Fibroblast of skin of scalp (primary cell): ENCODE measurements around the gene SLC2A5.
"Not testable (repeated sequence)": the region's sequence is repeated elsewhere in the genome, so short reads cannot be mapped to it uniquely, and the experiment has no call there.

Source experiments
- DNase-seq: peaks from one replicate; pipeline ENCODE4 v3.0.0-alpha.2; 2013

Gene SLC2A5

DNA sequence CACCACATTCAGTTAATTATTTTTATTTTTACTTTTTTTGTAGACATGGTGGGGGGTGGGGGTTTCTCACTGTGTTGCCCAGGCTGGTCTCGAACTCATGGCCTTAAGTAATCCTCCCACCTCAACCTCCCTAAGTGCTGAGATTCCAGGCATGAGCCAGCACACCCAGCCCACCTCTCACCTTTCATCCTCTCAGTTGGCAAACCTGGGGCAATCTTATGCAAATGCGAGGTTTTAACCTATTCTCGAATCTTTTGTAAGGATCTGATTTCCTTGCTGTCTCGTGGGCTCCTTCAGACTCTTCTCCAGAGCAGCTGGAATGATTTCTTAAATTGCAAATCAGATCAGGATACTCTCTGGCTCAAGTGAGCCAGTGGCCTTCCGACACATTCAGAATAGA lies 36.1 kb downstream of the SLC2A5 start:
- no peak for DNase-seq

DNA sequence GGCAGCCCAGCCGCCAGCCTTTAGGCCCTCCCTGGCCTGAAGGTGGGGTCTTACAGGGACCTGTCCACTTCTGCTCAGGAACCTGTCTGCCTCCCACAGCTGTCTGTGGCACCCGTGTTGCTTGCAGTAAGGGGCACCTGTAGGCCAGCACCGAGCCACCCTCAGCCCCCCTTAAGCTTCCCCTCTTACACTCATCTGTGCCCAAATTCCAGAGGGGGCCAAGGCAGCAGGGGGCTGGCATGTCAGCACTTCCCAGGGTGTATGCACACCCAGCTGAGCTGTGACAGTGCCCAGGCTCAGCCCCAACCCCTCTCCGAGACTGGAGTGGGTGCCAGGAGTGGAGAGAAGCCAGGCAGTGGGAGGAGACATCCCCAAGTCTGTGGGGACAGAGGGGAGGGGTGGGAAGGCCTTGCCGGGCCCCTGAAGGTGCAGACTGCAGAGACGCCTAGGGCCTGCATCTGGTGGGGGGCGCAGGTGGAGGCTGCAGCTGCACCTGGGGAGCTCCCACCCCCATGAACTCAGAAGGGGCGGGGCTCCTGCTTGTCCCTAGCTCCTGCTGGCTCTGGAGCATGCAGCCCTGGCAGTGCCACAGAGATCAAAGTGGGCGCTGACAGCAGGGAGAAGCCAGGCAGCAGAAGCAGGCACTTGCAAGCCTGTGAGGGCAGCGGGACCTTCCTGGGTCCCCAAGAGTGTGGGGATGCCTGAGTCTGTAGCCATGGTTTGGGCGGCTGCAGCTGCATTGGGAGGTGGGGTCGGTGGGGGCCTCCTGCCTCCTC lies 37.8 kb downstream of the SLC2A5 start:
- DNase-seq = no peak

DNA sequence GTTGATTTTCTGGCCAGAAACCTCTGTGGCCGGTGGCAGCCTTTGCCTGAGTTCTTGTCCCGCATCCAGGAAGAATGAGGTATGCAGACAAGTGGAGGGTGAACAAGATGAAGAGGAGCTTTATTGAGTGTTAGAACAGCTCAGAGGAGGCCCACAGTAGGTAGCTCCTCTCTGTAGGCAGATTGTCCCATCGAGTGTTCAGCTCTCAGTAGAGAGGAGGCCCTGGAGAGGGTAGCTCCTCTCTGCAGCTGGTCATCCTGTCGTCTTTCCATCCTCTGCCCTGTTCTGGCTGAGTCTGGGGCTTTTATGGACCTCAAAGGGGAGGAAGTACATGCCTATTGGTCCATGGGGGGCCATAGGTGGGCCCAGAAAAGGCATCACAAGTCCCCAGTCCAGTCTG lies 38.4 kb downstream of the SLC2A5 start:
- not testable (repeated sequence) for DNase-seq

DNA sequence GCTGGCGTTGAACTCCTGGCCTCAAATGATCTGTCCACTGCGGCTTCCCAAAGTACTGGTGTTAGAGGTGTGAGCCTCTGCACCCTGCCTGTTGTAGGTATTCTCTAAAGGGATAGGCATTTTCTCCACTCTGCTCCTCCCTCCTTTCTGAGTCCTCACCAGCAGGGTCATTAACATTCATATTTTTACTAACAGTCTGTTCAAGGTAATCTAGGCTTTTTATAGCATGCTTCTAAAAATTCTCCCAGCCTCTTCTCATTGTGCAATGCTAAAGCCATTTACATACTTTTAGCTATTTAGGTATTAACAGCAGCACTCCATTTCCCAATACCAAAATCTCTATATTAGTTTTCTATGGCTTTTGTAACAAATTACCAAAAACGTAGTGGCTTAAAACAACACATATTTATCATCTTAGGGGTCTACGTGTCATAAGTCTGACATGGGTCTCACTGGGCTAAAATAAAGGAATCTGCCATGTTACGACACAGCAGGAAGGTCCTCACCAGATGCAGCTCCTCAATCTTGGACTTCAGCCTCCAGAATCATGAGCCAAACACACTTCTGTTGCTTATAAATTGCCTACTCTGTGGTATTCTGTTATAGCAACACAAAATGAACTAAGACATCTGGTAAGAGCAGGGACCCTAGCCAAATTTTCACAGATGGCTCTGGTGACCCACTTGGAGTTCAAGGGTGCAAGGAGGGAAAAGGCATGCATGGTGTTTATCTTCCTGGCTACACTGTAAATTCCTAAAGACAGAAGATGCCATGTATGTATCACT lies 40.3 kb downstream of the SLC2A5 start:
- DNase-seq = no peak

DNA sequence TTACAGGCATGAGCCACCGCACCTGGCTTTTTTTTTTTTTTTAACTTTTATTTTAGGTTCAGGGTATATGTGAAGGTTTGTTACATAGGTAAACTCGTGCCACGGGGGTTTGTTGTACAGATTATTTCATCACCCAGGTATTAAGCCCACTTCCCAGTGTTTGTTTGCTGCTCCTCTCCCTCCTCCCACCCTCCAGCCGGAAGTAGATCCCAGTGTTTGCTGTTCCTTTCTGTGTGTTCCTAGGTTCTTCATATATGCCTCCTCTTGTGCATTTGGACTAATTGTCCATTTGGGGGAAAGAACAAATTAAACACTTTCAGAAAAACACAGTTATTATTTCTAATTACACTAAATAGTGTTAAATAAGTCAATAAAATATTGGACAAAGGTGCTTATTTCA lies 42.1 kb downstream of the SLC2A5 start:
- DNase-seq = no peak

DNA sequence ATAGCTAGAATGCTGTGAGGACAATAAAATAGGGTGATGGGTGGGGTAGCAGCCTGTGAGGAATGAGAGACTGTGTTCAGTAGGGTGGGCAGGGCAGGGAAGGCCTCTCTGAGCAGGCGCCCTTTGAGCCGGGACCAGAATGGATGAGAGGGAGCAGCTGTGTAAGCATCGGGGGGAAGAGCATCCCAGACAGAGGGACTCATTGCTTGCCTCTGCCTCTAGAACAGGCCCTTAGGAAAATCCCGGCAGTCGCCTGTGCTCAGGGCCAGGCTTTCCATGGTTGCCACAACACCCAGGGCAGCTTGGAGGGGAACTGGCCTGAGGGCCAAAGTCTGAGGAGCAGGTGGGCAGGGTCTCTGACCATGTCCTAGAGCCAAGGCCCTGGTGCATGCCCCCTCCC lies 44.0 kb downstream of the SLC2A5 start:
- DNase-seq = no peak

DNA sequence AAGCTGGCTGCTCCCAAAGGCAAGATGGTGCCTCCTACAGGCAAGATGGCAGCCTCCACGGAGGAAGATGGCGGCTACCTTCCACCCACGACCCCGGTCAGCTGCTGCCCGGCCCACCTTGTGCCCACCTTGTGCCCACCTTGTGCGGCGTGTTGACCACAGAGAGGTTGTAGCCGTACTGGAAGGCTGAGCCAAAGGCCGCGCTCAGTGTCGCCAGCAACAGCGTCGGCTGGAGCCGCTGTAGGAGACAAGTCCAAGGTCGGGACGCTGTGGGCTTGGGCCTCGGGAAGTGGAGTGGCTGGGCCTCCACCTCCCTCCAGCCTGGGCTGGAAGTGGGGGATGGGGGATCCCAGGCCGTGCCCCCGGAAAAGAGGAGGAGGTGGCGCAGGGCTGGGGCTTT lies 44.6 kb downstream of the SLC2A5 start:
- DNase-seq = no peak

DNA sequence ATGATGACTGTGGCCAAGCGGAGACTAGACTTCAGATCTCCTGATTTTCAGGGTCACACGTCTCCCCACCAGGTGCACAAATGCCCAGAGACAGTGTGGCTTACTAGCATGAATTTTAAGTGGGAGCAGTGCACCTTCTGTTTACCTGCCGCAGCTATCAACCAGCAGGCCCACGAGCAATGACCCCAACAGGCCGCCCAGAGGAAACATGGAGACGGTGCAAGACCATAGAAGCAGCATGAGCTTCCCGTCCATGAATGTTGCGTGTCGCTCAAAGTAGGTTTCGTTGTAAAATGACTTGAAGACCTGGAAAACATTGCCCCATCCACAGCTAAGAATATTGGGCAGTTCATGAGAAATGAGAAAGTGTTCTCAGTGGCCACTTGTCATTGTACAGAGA lies 46.7 kb downstream of the SLC2A5 start:
- no peak for DNase-seq

DNA sequence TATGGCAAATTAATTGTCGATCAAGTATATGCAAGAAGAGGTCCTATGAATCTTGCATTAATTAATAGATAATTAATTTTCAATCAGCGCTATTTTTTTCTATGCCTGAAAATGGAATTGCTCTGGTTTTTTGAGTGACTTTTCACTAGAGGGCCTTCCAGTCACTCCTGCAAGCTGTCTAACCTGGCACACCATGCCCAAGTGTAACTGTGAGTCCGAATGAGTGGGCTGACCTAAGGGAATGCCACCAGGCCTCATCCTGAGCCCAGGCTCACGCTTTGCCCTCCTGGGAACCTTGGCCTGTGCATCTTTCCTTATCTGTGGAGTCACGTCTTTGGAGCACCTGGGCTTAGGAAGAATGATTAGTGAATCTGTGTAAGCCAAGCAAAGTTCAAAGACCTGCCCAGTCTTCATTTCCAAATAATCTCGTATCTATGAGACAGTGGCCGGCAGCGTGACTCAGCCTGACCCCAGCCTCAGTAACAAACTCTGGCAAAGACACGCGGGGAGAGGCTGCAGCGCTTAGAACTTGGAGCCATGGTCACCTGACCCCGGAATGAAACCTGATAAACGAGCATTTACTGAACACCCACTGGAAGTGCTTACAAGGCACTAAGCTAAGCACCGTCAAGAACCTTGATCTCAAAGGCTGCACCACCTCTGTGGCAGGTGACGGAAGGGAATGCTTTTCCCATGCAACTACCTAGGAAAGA lies 47.3 kb downstream of the SLC2A5 start:
- not testable (repeated sequence) for DNase-seq

DNA sequence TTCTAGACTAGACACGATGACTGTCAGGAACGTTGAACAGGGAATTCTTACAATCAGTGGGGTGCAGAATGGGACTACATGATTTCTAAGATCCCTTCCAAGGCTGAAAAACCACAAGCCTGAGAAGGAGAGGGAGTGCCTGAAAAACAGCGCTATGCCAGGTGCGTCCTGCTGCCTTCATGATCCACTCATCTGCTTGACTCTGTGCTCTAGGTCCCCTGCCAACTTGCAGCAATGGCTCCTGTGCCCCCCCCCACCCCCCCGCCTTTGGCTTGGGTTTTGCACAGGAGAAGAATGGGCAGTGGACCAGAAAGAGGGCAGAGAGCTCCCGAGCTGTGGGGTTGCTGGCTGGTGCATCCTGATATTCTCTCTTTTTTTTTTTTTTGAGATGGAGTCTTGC lies 49.1 kb downstream of the SLC2A5 start:
- no peak for DNase-seq

DNA sequence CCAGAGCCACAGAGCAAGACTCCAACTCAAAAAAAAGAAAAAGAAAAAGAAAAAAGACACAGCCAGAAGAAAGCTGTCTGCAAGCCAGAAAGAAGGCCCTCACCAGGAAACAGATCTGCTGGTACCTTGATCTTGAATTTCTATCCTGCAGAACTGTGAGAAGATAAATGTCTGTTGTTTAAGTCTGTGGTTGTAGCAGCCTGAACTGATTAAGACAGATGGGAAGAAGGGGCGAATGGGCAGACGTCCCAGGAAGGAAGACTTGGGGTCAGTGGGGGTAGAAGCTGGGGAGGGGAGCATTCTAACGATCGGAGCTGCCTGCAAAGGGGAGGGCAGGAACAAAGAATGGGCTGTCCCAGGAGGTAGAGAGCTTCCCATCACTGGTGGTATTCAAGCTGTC lies 49.5 kb downstream of the SLC2A5 start:
- peak; percentile 9 for DNase-seq

DNA sequence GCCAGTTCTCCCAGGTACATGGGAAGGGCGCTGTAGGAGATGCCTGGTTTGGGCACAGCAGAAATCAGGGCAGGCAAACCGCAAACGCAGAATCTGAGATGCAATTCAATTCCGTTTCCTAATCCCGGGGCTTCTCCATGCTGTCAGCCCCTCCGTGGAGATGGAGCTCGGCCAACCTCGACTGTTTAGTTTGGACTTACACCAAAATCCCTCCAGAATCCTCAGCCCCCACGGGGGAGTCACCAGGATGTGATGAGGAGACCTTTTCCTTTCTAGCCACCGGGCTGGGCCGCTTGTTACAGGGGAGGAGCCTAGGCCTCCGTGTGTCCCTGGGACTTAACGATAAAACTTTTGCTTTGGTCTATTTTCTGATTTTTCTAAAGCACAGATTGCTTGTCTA lies 51.1 kb downstream of the SLC2A5 start:
- DNase-seq = peak; percentile 34

DNA sequence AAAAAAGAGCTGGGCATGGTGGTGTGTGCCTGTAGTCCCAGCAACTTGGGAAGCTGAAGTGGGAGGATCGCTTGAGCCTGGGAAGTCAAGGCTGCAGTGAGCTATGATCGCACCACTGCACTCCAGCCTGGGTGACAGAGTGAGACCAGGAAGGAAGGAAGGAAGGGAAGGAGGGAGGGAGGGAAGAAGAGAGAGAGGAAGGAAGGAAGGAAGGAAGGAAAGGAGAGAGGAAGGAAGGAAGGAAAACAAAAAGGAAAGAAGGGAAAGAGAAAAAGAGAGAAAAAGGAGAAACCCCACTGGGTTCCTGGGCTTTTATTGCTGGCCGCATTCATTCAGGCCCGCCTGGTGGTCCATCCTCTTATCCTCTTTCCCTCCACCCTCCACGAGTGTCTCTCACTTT lies 53.0 kb downstream of the SLC2A5 start:
- no peak for DNase-seq

DNA sequence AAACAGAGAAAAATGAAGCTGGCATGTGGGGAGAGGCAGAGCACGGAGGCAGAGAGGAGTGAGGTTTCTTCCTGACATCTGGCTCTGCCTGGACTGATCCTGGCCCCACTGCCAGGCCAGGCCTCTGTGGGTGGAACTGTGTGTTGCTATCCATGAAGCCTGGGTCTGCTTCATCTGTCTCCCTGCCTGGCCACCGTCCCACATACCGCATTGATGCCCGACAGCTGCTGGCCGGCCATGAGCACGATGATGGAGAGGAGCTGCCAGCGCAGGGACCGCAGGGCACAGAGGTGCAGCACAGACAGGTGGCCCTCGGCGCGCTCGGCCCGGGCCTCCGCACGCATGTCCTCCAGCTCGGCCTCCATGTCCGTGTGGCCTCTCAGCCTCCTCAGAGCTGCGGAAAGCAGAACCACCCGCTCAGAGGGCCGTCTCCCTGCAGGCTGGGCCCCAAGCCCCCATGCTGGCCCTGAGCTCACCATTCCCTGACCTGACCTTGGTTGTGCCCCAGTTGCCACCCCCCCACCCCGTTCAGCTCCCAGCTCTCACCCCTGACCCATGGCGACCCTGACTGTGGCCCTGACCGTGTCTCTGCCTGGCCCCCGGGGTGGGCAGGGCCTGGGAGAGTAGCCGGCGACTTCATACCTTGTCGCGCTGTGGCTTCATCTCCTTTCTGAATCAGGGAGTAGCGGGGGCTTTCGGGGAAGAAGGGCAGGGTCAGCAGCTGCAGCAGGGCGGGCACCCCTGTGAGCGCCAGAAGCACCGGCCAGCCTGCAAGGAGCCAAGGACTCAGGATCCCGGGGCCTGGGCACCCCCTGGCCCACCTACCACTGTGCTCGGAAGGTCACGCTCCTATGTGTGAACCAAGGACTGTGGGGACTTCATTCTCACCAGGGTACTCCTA lies 54.7 kb downstream of the SLC2A5 start:
- no peak for DNase-seq

DNA sequence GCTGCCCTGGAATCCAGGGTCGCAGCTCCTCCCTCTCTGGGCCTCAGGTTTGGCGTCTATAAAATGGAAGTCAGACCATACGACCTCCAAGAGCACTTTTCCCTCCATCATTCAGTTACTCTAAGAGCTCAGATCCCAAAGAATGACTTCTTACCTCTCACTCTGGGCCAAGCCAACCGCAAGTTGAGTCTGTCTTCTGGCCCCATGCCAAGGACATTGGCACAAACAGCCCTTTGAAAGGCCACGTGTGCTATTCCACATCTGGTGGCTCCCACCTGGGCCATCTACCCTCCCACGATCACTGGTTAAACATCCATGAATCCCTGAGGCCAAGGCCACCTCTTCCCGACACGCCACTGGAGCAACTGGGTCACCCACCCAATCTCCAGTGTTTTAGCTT lies 55.6 kb downstream of the SLC2A5 start:
- DNase-seq = no peak

DNA sequence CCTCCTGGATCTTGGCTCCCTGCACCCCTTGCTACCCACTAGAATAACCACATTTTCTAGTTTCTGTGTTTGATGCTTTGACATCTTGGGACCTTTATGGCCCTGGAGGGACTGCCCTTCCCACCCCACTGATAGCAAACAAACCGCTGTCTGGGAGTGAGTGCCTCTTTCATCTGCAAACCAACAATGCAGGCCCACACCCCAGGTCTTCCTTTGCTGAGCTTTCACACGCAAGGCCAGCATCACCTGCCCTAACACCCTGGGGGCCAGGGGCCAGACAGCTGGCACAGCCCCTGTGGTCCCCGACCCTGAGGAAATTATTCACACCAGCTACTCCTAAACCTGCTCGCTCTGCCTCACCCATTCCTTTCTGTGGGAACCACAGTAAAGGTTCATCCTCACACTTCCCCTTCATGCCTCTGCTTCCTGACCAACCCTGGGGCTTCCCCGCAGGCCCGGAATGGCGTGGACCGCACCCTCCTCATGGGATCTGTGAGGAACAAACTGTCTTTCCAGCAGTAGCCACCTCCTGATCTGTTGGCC lies 58.6 kb downstream of the SLC2A5 start:
- DNase-seq = no peak

DNA sequence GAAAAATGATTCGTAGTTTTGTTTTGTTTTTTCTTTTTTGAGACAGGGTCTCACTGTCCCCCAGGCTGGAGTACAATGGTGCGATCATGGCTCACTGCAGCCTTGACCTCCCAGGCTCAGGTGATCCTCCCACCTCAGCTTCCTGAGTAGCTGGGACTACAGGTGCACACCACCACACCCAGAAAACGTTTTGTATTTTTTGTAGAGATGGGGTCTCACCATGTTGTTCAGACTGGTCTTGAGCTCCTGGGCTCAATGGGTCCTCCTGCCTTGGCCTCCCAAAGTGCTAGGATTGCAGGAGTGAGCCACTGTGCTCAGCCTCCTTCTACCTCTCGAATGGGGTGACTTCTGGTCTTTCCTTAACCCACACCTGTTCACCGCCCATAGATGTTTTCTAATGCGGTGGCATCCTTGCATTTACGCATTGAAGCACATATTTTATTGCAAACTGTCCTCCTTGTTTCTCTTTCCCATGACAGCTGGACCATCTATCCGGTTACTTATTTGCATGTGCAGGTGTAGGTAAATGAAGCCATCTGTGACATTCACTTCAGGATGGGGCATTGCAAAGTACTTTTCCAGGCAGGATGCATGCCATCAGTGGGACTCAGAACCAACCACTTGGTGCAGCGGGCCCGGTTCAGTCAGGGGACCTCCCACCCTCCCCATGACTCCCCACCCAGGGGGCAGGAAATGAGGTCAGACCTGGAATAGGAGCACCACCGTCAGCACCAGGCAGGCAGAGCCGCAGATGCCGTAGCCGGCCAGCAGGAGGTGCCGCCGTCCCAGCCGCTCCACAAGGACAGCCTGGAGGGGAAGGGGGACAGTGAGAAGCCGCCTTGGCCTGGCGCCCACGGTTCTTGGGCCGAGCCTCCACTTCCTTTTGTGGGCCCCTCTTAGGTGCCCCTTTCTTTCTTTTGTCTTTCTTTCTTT lies 59.7 kb downstream of the SLC2A5 start:
- DNase-seq = peak; percentile 30

DNA sequence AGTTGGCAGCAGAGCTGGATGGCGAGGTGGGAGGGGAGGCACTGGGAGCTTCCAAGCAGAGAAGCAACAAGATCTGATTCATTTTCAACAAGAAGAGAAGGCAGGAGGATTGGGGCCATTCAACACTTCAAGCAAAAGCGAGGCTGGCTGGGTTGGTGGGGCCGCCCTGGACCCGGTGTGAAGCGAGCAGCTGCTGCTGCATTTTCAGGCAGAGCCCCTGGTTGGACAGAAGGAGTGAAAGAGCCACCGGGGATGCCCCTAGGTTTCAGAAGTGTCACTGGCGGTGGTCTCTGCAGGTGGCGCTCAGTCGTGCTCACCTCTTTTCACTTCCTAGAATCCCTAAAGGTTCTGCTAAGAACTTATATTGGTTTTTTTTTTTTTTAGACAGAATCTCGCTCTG lies 61.2 kb downstream of the SLC2A5 start:
- DNase-seq = no peak

DNA sequence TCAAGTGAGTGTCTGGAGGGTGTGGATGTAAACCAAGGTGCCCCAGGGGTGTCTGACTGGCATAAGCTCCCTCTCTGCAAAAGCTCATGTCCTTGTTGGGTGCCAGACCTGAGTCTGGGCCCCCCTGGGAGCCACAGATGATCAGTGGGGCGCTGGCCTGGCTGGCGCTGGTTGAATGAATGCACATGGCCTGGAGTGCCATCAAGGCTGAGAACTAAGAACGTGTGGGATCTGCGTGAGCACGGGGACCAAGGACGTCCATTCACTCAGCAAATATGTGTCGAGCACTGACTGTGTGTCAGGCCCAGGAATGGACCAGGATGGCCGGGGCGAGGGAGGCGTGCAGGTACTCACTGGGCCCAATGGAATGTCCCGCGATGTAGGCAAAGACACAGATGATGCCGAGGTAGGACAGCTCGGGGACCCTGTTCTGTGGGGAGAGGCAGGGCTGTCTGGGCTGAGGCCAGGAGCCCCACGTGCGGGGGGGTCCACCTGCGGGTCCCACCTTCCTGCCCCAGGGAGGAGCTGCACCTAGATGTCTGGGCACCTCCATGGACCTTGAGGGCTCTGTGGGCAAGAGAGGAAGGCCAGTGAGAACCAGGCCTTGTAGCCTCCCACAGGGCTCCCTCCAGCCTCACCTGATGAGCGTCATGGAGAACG lies 62.3 kb downstream of the SLC2A5 start:
- no peak for DNase-seq

DNA sequence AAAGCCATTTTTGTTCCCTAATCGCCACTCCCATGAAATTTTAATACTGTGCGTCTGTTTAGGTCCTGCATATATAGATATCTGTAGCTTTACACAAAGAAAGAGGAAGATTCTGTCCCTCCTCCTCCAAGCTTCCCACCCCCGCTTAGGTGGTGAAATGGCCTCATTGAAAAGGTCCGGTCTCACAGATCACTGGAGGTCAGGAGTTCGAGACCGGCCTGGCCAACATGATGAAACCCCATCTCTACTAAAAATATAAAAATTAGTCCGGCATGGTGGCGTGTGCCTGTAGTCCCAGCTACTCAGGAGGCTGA lies 64.1 kb downstream of the SLC2A5 start:
- no peak for DNase-seq
